IPS-18c (cell line): ENCODE data around the gene LEMD2.

Experiments used
- H3K4me3 ChIP-seq: 2 replicates; pipeline ENCODE4 v1.7.0; 2013; ENCODE audit warnings: low read depth, mild to moderate bottlenecking, low read length, moderate library complexity; ENCODE audit not compliant: insufficient read depth
- H3K9me3 ChIP-seq: one replicate; pipeline ENCODE4 v1.6.1; 2013; ENCODE audit warnings: mild to moderate bottlenecking, low read length, moderate library complexity; ENCODE audit not compliant: control insufficient read depth, insufficient read depth

The LEMD2 gene

GRCh38 chr6:33725891-33726673 is 62.8 kb downstream of the LEMD2 start:
- H3K9me3 ChIP-seq, result peaks cover 3% of the 10 kb centered on the region
- no peak overlapping the region for H3K4me3 ChIP-seq

- H3K9me3 ChIP-seq, result peaks cover 3% of the 10 kb centered on the region
Measured at GRCh38 chr6:33725222-33725621, 63.7 kb downstream of the LEMD2 start.

GRCh38 chr6:33724102-33725023 is 64.6 kb downstream of the LEMD2 start:
- no peak overlapping the region for H3K4me3 ChIP-seq
- peaks cover 3% of the 10 kb centered on the region for H3K9me3 ChIP-seq

More at GRCh38 chr6:33725222-33725621, 63.7 kb downstream of the LEMD2 start:
- H3K4me3 ChIP-seq, result no peak overlapping the region

- Histone ChIP-seq H3K4me3 (no peak overlapping the region), H3K9me3 (peaks cover 3% of the 10 kb centered on the region)
Measured at GRCh38 chr6:33723371-33724085, 65.4 kb downstream of the LEMD2 start.

GRCh38 chr6:33722103-33722623 is 66.8 kb downstream of the LEMD2 start:
- peaks cover 3% of the 10 kb centered on the region for H3K9me3 ChIP-seq
- no peak overlapping the region for H3K4me3 ChIP-seq

GRCh38 chr6:33721508-33721907 is 67.4 kb downstream of the LEMD2 start:
- Histone ChIP-seq H3K4me3 (no peak overlapping the region), H3K9me3 (peaks cover 3% of the 10 kb centered on the region)
